ENCODE data around the gene BANK1. TPM values are rescaled to one million over a fixed set of nuclear protein-coding genes. Genes with fewer than 3 reads are reported as not detected.

Gene BANK1
- total RNA-seq, 1 donor from 2014 or later: 336 TPM

DNA sequence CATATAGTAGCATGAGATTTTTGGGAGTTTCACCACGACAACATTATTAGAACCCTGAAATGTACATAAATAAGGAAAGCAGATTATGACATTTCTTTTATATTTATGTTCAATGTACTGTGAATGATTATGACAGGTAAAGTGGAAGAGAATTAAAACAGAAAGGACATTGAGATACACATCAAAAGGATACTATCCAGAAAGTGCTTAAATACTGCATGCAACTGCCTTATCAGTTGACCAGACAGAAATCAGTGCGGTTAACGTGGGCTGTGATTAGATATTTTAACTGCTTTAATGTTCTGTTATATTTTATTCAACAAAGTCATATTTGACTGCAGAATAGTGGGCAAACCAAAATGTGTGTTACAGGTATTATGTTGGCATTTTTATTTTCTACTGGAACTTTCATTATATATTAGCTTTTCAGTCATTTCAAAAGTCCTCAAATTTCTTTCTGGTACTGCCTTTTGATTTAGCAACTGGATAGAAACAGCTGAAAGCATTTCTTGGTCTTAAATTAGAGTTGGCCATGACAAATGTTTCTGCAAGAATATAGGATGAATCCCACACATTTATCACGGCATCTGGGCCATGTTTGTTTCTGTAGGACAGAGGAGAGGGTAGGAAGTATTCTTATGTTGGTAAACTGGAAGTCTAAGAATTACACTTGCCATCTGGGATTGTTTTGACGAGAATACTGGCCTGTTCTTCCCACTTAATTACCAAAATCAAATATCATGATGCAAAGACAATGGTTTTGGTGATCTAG is 299.5 kb downstream of the BANK1 start:
- intact Hi-C loops (cut with micrococcal nuclease): no loop called here
- ATAC-seq (ENCODE audit: low read depth) (no peak), DNase-seq (no peak)
- Mint-ChIP-seq H3K27me3 (peaks cover 13% of the 10 kb centered on the region), H3K36me3 (ENCODE audit: low read depth) (no peaks in the 10 kb centered on the region), H3K27ac (no peak overlapping the region), H3K4me1 (no peaks in the 10 kb centered on the region), H3K4me3 (no peak overlapping the region), H3K9me3 (peaks cover 2% of the 10 kb centered on the region)
- ChIA-PET CTCF (no interaction called here), POLR2A (no interaction called here)
- TF ChIP-seq, protein P1, sequence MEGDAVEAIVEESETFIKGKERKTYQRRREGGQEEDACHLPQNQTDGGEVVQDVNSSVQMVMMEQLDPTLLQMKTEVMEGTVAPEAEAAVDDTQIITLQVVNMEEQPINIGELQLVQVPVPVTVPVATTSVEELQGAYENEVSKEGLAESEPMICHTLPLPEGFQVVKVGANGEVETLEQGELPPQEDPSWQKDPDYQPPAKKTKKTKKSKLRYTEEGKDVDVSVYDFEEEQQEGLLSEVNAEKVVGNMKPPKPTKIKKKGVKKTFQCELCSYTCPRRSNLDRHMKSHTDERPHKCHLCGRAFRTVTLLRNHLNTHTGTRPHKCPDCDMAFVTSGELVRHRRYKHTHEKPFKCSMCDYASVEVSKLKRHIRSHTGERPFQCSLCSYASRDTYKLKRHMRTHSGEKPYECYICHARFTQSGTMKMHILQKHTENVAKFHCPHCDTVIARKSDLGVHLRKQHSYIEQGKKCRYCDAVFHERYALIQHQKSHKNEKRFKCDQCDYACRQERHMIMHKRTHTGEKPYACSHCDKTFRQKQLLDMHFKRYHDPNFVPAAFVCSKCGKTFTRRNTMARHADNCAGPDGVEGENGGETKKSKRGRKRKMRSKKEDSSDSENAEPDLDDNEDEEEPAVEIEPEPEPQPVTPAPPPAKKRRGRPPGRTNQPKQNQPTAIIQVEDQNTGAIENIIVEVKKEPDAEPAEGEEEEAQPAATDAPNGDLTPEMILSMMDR (IDR thresholded peaks at IDR 0.05): no peak

DNA sequence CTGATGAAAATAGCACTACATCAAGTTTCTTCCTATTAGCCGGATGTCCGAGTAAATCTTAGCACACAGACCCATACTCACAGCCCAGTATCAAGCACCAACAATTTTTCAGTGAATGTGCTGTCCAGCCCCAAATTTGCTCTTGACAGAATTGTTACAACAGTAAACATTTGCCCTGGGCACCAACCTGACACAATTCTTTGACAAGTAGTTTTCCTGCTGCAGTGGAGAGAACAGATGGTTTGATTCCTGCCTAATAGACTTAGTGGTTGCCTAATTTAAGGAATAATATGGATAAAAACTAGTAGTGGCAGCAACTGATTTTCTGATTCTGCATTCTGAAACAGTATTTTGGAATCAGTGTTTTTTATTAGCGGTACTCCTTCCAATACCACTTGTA is 301.1 kb downstream of the BANK1 start:
- ChIA-PET CTCF (no interaction called here), POLR2A (no interaction called here)
- TF ChIP-seq, protein P1 (IDR thresholded peaks at IDR 0.05): no peak
- intact Hi-C loops (cut with micrococcal nuclease): no loop called here
- Mint-ChIP-seq H3K27ac (no peak overlapping the region), H3K9me3 (peaks cover 2% of the 10 kb centered on the region), H3K4me1 (no peaks in the 10 kb centered on the region), H3K27me3 (peaks cover 17% of the 10 kb centered on the region), H3K36me3 (ENCODE audit: low read depth) (no peaks in the 10 kb centered on the region), H3K4me3 (no peak overlapping the region)
- ATAC-seq (ENCODE audit: low read depth) (no peak), DNase-seq (no peak)

DNA sequence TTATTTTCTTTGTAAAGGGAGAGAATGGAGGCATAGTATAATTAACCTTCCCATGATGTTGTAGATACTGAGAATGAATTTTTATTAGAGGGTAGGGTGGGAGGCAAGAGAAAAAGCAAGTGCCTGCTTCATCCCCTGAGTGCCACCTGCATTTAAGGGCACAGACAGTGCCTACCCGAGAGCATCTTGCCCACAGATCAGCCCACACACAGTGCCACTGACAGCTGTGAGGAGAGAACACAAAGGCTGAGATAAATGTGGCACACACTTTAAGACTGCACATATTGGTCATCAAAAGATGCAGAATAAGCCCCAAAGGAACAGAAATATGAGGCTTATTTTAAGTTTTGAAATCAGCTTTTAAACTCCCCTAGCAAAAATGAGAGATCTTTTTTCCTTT is 304.0 kb downstream of the BANK1 start:
- Mint-ChIP-seq H3K4me1 (no peaks in the 10 kb centered on the region), H3K4me3 (no peak overlapping the region), H3K27ac (no peak overlapping the region), H3K27me3 (peaks cover 19% of the 10 kb centered on the region), H3K9me3 (peaks cover 2% of the 10 kb centered on the region), H3K36me3 (ENCODE audit: low read depth) (no peaks in the 10 kb centered on the region)
- intact Hi-C loops (cut with micrococcal nuclease): no loop called here
- no peak for ATAC-seq (ENCODE audit: low read depth)
- TF ChIP-seq, protein P1 (IDR thresholded peaks at IDR 0.05): no peak
- DNase-seq: no peak
- CTCF ChIA-PET: no interaction called here
- POLR2A ChIA-PET: no interaction called here

DNA sequence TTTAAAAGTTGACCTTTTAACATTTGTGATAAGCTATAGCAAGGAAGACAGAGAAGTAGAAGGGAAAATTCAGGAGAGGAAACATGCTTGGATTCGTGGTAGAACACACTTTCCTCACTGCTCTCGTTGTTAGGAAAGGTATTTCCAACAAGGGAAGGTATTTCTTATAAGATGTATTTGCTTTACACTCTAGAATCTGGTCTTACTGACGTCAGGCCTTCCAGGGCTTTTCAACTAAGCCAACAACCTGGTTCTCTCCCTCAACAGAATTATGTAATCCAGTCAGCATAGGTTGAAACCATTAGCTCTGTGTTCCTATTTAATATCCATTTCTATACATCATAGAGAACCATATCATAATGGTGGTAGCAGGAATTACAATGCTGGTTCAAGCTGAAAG is 312.8 kb downstream of the BANK1 start:
- TF ChIP-seq, protein P1 (IDR thresholded peaks at IDR 0.05): no peak
- H3K36me3 Mint-ChIP-seq (ENCODE audit: low read depth): peaks cover 9% of the 10 kb centered on the region
- intact Hi-C loops (cut with micrococcal nuclease): no loop called here
- H3K27me3 Mint-ChIP-seq: peaks cover under 1% of the 10 kb centered on the region
- DNase-seq (no peak), ATAC-seq (ENCODE audit: low read depth) (no peak)
- ChIA-PET POLR2A (no interaction called here), CTCF (no interaction called here)
- no peak overlapping the region for H3K27ac Mint-ChIP-seq
- no peak overlapping the region for H3K4me3 Mint-ChIP-seq
- H3K9me3 Mint-ChIP-seq: peaks cover 22% of the 10 kb centered on the region
- H3K4me1 Mint-ChIP-seq: no peaks in the 10 kb centered on the region

DNA sequence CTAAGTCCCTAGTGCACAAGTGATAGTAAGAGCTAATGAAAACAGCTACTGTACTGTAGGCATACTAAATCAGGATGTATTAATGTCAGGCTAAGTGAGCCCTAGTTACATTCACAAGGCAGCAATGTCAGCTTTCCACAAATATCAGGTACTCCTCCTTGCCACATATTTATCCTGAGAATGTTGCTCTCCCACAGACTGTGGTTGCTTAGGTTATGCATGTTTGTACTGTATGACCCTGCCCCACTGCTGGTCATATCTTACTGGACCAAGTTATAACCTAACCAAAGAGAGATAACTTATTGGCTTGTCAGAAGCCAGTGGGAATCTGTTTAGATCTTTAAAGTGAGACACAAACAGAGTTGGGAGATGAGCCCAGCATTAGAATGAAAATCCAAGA is 313.7 kb downstream of the BANK1 start:
- no peak overlapping the region for H3K4me3 Mint-ChIP-seq
- ATAC-seq (ENCODE audit: low read depth): no peak
- H3K27ac Mint-ChIP-seq: no peak overlapping the region
- DNase-seq: no peak
- no peaks in the 10 kb centered on the region for H3K27me3 Mint-ChIP-seq
- intact Hi-C loops (cut with micrococcal nuclease): no loop called here
- peaks cover 9% of the 10 kb centered on the region for H3K36me3 Mint-ChIP-seq (ENCODE audit: low read depth)
- TF ChIP-seq, protein P1 (IDR thresholded peaks at IDR 0.05): no peak
- H3K9me3 Mint-ChIP-seq: peaks cover 27% of the 10 kb centered on the region
- POLR2A ChIA-PET: no interaction called here
- H3K4me1 Mint-ChIP-seq: no peaks in the 10 kb centered on the region
- CTCF ChIA-PET: no interaction called here

Measured in activated B cell treated with CpG ODN at 0.5 μM for 24 hours (primary cell).